GM12878 (cell line): ENCODE data around the gene HCK. TPM values are rescaled to one million over a fixed set of nuclear protein-coding genes. Genes with fewer than 3 reads are reported as not detected.

Experiments
- ATAC-seq: fragments of 200-7000 bp; cut with Tn5 transposase; 3 replicates; pipeline ENCODE4 v1.9.1; 2020; ENCODE audit warnings: mild to moderate bottlenecking, moderate library complexity
- BruUV-seq: library from RNA; stranded (reverse); fragments of 400-500 nt; replicated peaks from 2 replicates; lab custom pipeline; 2021; lab: Mats Ljungman, UMichigan
- CTCF ChIA-PET: fragments of 300-600 bp; sonication (Branson Sonifier 250); formaldehyde crosslinking; extraction: SDS; loops from one replicate; lab custom pipeline; 2021; ENCODE audit warnings: inconsistent platforms; lab: Yijun Ruan, JAX
- POLR2A ChIA-PET: fragments of 350-600 bp; formaldehyde crosslinking; extraction: SDS; loops from one replicate; lab custom pipeline; 2021; ENCODE audit warnings: inconsistent platforms; lab: Charles Lee
- RAD21 ChIA-PET: fragments of 300-600 bp; sonication (Branson Sonifier 250); formaldehyde crosslinking; loops from one replicate; lab custom pipeline; 2023; ENCODE audit warnings: antibody characterized with exemption; ENCODE audit not compliant: unreplicated experiment; lab: Charles Lee
- SMC1A ChIA-PET: fragments of 300-600 bp; sonication (Branson Sonifier 250); formaldehyde crosslinking; loops from one replicate; lab custom pipeline; 2023; ENCODE audit not compliant: unreplicated experiment, uncharacterized antibody; lab: Charles Lee
- DNase-seq: peaks from one replicate; pipeline ENCODE4 v3.0.0-alpha.2; 2011; ENCODE audit warnings: low read depth, low spot score
- FAIRE-seq: peaks from 3 replicates; lab custom pipeline; 2011; peaks lifted over from hg19 to GRCh38; lab: Jason Lieb, UNC
- H2AFZ ChIP-seq: 2 replicates; pipeline ENCODE4 v1.6.0; 2011; ENCODE audit warnings: low read depth, low read length, control low read depth; ENCODE audit not compliant: control insufficient read depth
- H3K27ac ChIP-seq: 2 replicates; pipeline ENCODE4 v1.5.1; 2011; ENCODE audit warnings: control low read depth; ENCODE audit not compliant: control insufficient read depth, insufficient read depth
- H3K27me3 ChIP-seq, 2 experiments: replicated peaks in 1 of 2; 2 replicates each; pipeline versions ENCODE4 v1.6.0 to v1.6.1; 2011; ENCODE audit warnings: low read length in 1 of 2; ENCODE audit not compliant: control insufficient read depth in 2 of 2, insufficient read depth in 2 of 2
- H3K36me3 ChIP-seq, 2 experiments: 2 replicates each; pipeline ENCODE4 v1.5.1; 2011; ENCODE audit warnings: low read length in 1 of 2; ENCODE audit not compliant: control insufficient read depth in 2 of 2, insufficient read depth in 2 of 2
- H3K4me1 ChIP-seq: 2 replicates; pipeline ENCODE4 v1.6.1; 2011; ENCODE audit warnings: mild to moderate bottlenecking, low read length, moderate library complexity, mixed read lengths; ENCODE audit not compliant: control insufficient read depth, insufficient read depth
- H3K4me2 ChIP-seq: 2 replicates; pipeline ENCODE4 v1.6.0; 2011; ENCODE audit warnings: control low read depth; ENCODE audit not compliant: control insufficient read depth, insufficient read depth
- H3K4me3 ChIP-seq: fragments of 200-600 bp; sonication (generic); 2 replicates; pipeline ENCODE4 v1.5.1; 2016
- H3K79me2 ChIP-seq: 2 replicates; pipeline ENCODE4 v1.6.0; 2011; ENCODE audit warnings: low read length; ENCODE audit not compliant: control insufficient read depth, insufficient read depth
- H3K9ac ChIP-seq: 2 replicates; pipeline ENCODE4 v1.8.0; 2011; ENCODE audit warnings: low read length, control low read depth, mixed read lengths; ENCODE audit not compliant: control insufficient read depth, insufficient read depth
- H3K9me3 ChIP-seq: replicated peaks from 3 replicates; pipeline ENCODE4 v1.5.1; 2011; ENCODE audit warnings: mild to moderate bottlenecking, low read length; ENCODE audit not compliant: control insufficient read depth, insufficient read depth
- H4K20me1 ChIP-seq: 2 replicates; pipeline ENCODE4 v1.6.0; 2011; ENCODE audit not compliant: control insufficient read depth, insufficient read depth
- BCL3 ChIP-seq: IDR thresholded peaks from 2 replicates; pipeline ENCODE4 v1.6.1; 2011; ENCODE audit warnings: borderline replicate concordance, low read depth, mild to moderate bottlenecking, moderate library complexity, low read length; ENCODE audit not compliant: insufficient read depth, poor library complexity, severe bottlenecking
- E2F8 ChIP-seq: fragments of 450-650 bp; IDR thresholded peaks from 2 replicates; pipeline ENCODE4 v1.6.1; 2018; ENCODE audit warnings: mild to moderate bottlenecking, low read depth, moderate library complexity; ENCODE audit not compliant: partially characterized antibody
- E4F1 ChIP-seq: fragments of 450-650 bp; IDR thresholded peaks from 2 replicates; pipeline ENCODE4 v1.6.1; 2018; ENCODE audit warnings: borderline replicate concordance, mild to moderate bottlenecking; ENCODE audit not compliant: partially characterized antibody
- FOS ChIP-seq: IDR thresholded peaks from 3 replicates; pipeline ENCODE4 v1.6.1; 2011; ENCODE audit warnings: borderline replicate concordance; ENCODE audit not compliant: insufficient read length; ENCODE audit errors: extremely low read depth
- GABPA ChIP-seq: IDR thresholded peaks from 2 replicates; pipeline ENCODE4 v1.6.1; 2014; ENCODE audit warnings: antibody characterized with exemption, low read depth, mild to moderate bottlenecking, inconsistent platforms
- SMARCA5 ChIP-seq: fragments of 450-650 bp; IDR thresholded peaks from 2 replicates; pipeline ENCODE4 v1.6.1; 2017; ENCODE audit warnings: mild to moderate bottlenecking
- SREBF1 ChIP-seq: IDR thresholded peaks from 2 replicates; pipeline ENCODE4 v1.6.1; 2012; ENCODE audit warnings: mild to moderate bottlenecking, low read length
- STAT1 ChIP-seq: fragments of 450-650 bp; conservative IDR thresholded peaks from 2 replicates; pipeline ENCODE4 v1.6.1; 2014; ENCODE audit warnings: antibody characterized with exemption, mild to moderate bottlenecking
- WRNIP1 ChIP-seq: IDR thresholded peaks from 2 replicates; pipeline ENCODE4 v1.6.1; 2011; ENCODE audit warnings: low read depth, low read length, improper control_type of control experiment, borderline replicate concordance
- YBX1 ChIP-seq: fragments of 450-650 bp; IDR thresholded peaks from 2 replicates; pipeline ENCODE4 v1.6.1; 2016; ENCODE audit warnings: antibody characterized with exemption
- ZBTB40 ChIP-seq: fragments of 450-650 bp; IDR thresholded peaks from 2 replicates; pipeline ENCODE4 v1.6.1; 2016; ENCODE audit warnings: mild to moderate bottlenecking, moderate library complexity, borderline replicate concordance
- ZNF274 ChIP-seq: IDR thresholded peaks from one replicate; pipeline ENCODE4 v1.8.0; 2011; ENCODE audit not compliant: insufficient read length, insufficient read depth
- WGBS: methylation state at CpG from one replicate; pipeline ENCODE4 v1.1.6; 2016; ENCODE audit warnings: low lambda C conversion rate; ENCODE audit not compliant: insufficient replicate concordance, insufficient coverage; ENCODE audit errors: missing lambda C conversion rate; 5-methylcytosine and 5-hydroxymethylcytosine counted together
- in situ Hi-C: fragments of 300-500 bp; cut with MboI; formaldehyde crosslinking; loops from 9 replicates; pipeline ENCODE4 v1.14.3; 2018; ENCODE audit warnings: mixed read lengths
- intact Hi-C: fragments of 100-400 bp; cut with micrococcal nuclease; formaldehyde crosslinking; loops from one replicate; pipeline ENCODE4 v1.14.2; 2022; ENCODE audit not compliant: unreplicated experiment
- polyA plus RNA-seq, 11 experiments: library from polyadenylated mRNA; depleted of rRNA in 4 of 11; unstranded in 6 of 11; stranded (reverse) in 5 of 11; fragments of >200 nt; fragmentation: Nextera tagmentation in 4 of 11; fragmentation: Illumina TruSeq in 1 of 11; extraction: Ambion mirVana in 4 of 11; extraction: Trizol in 1 of 11; gene quantifications; 1 replicate in 1 of 11; 2 replicates in 10 of 11; pipeline versions ENCODE4 v1.2.1 to v1.2.3, GENCODE V29; 2011 to 2016; ENCODE audit warnings: inconsistent platforms in 2 of 11, missing spikeins in 2 of 11, low read depth in 1 of 11
- total RNA-seq, 4 experiments: library from RNA; depleted of rRNA in 3 of 4; stranded (reverse); fragments of >200 nt in 3 of 4; fragmentation: Illumina TruSeq in 1 of 4; extraction: Trizol in 1 of 4; gene quantifications; 2 replicates each; pipeline versions ENCODE4 v1.2.1 to v1.2.3, GENCODE V29; 2013 to 2021

The HCK gene
- total and polyA plus RNA-seq, 10 of the 15 experiments (the other 5 are each of a cell fraction or from before 2014, with no cell fraction given), result 1.3 to 30.3 (median 18.5) TPM

GRCh38 chr20:32068174-32068573, 16.1 kb downstream of the HCK start:
- ATAC-seq (no peak), FAIRE-seq (no peak), DNase-seq (no peak)
- intact Hi-C loops, result no loop called here
- in situ Hi-C loops, result no loop called here
- Histone ChIP-seq H3K36me3 (no peaks in the 10 kb centered on the region), H3K79me2 (no peaks in the 10 kb centered on the region), H3K4me3 (no peak overlapping the region), H3K9me3 (no peaks in the 10 kb centered on the region; the same call in 2 of the 3 replicates), H3K4me2 (0 out of 2 replicates have a peak overlapping the region, but pooled peaks have one; percentile 57), H3K27ac (peak overlapping the region; percentile 22; the same call in 1 of the 2 replicates), H3K27me3 (no peaks in the 10 kb centered on the region), H3K9ac (no peak overlapping the region), H4K20me1 (no peaks in the 10 kb centered on the region), H3K4me1 (peaks cover 48% of the 10 kb centered on the region), H2AFZ (no peak overlapping the region)
- 100% methylated on average over 2 of the region's 2 CpGs for WGBS
- CTCF ChIA-PET, result interaction anchor here (0.7 to 1.3 kb wide), 4 partner anchors 16 to 36 kb away, joined by 3 to 6 read pairs (median 4); no protein-coding TSS in a partner anchor
- SMC1A ChIA-PET, result interaction anchor here (0.8 to 8.7 kb wide), 7 partner anchors 9 to 149 kb away, joined by 3 to 108 read pairs (median 6); no protein-coding TSS in a partner anchor
- no TSS peak for BruUV-seq
- RAD21 ChIA-PET, result interaction anchor here (0.9 to 17.3 kb wide), 7 partner anchors 13 to 33 kb away, joined by 3 to 215 read pairs (median 3); no protein-coding TSS in a partner anchor
- POLR2A ChIA-PET, result interaction anchor here (0.6 to 1.9 kb wide), 3 partner anchors 10 to 604 kb away, joined by 3 to 5 read pairs (median 3); no protein-coding TSS in a partner anchor
- TF ChIP-seq BCL3 (no peak), ZNF274 (no peak), SMARCA5 (no peak), YBX1 (no peak), SREBF1 (no peak), WRNIP1 (no peak), STAT1 (no peak), E2F8 (no peak), FOS (no peak), E4F1 (no peak), GABPA (no peak), ZBTB40 (no peak)
